Hematopoietic multipotent progenitor cell treated with erythropoietin and hydrocortisone succinate and interleukin-3 and kit ligand, for 8 days (in vitro differentiated cells): ENCODE results near the gene PTPRH.
A peak's percentile ranks its signal among the peaks of the same experiment; 100 is the strongest.
"Not testable (repeated sequence)": the region's sequence is repeated elsewhere in the genome, so short reads cannot be mapped to it uniquely, and the experiment has no call there.

Source experiments
- DNase-seq: peaks from one replicate; pipeline ENCODE4 v3.0.0-alpha.2; 2015

Gene PTPRH

GRCh38 chr19:55156202-55157063 lies 52.9 kb downstream of the PTPRH start:
- DNase-seq: peak; percentile 20

DNA sequence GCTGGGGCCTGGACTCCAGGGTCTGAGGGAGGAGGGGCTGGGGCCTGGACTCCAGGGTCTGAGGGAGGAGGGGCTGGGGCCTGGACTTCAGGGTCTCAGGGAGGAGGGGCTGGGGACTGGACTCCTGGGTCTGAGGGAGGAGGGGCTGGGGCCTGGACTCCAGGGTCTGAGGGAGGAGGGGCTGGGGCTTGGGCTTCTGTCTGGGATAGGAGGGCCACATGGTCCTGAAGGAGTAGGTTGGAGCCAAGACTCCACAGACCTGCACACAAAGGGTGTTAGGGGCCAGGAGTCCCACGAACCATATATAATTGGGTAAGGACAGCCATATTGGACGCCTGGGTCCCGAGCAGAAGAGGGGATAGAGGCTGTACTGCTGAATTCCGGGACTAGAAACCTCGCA lies 53.5 kb downstream of the PTPRH start:
- DNase-seq: not testable (repeated sequence)

- no peak for DNase-seq
Measured at GRCh38 chr19:55153652-55154264, 55.5 kb downstream of the PTPRH start.

DNA sequence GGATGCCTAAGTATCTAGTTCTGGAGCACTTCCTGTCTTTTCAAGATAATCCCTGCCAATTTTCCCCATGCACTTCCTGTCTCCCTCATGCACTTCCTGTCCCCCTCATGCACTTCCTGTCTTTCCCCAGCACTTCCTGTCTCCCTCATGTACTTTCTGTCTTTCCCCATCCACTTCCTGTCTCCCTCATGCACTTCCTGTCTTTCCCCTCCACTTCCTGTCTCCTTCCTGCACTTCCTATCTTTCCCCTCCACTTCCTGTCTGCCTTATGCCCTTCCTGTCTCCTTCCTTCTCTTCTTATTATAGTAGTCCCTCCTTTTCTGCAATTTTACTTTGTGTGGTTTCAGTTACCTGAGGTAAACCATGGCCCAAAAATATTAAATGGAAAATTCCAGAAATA lies 57.3 kb downstream of the PTPRH start:
- DNase-seq: no peak

DNA sequence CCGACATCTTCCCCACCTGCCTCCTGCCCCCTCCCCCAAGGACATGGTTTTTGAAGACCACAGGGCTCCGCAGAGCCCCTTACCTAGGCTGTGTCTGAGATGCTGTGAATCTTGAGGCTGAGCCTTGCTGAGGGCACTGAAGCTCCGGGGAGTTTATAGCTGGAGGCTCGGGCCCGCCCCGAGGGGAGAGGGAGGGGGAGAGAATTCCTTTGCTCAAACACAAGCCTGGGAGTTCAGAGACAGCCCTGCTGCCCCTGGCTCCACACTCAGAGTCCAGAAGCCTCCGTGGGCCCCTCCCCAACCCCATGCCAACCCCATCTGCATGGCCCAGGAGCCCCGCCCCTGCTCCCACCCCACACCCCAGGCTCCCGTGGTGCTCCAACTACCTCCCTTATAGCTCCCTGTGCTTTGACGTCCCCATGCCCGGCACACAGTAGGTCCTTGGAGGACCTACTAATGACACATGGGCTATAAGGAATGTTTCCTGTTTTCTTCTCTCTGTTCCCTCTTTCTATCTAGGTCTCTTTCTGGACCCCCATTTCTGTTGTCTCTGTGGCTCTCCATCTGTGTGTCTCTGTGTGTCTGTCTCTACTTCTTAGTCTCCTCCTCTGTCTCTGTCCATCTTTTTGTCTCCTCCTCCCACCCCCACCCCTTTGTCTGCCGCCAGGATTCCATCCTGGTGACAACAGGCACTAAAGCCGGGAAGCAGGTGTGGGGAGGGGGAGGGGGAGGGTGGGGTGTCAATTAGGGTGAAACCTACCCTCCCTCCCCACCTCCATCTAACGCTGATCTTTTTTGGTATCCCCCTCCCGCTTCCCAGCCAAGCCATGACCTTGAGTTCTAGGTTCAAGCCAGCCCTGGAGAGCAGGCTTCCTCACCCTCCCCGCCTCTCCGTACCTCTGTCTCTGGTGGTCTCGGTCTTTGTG lies 60.0 kb downstream of the PTPRH start, which contains the start of gene TNNT1:
Gene TNNT1, minus strand, starts transcription at position 129 of the 926 bp plus-strand sequence. CDS start 2,049 bp downstream, outside the sequence.
- no peak for DNase-seq

- DNase-seq: no peak
Measured at GRCh38 chr19:55147545-55148251, 61.6 kb downstream of the PTPRH start.

- no peak for DNase-seq
Measured at GRCh38 chr19:55146705-55147273, 62.5 kb downstream of the PTPRH start.

GRCh38 chr19:55146078-55146704 lies 63.1 kb downstream of the PTPRH start:
- DNase-seq: peak; percentile 69

- DNase-seq: no peak
Measured at GRCh38 chr19:55145232-55145631, 64.1 kb downstream of the PTPRH start.

DNA sequence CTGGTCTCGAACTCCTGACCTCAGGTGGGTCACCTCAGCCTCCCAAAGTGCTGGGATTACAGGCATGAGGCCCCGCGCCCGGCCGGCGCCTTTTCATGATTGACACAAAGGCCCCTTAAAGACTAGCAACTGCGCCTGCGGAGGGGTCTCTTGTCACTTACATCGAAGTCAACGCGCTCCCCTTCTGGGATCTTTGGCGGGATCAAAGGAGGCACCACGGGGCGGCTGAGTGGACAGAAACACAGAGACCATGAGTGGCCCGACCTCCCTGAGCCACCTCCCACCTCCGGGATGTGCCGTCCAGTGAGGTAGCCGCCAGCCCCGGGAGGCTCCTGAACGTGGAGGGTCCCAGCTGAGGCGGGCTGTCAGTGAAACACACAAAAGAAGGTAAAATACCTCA lies 67.6 kb downstream of the PTPRH start:
- no peak for DNase-seq

- DNase-seq: no peak
Measured at GRCh38 chr19:55137915-55138314, 71.4 kb downstream of the PTPRH start.

DNA sequence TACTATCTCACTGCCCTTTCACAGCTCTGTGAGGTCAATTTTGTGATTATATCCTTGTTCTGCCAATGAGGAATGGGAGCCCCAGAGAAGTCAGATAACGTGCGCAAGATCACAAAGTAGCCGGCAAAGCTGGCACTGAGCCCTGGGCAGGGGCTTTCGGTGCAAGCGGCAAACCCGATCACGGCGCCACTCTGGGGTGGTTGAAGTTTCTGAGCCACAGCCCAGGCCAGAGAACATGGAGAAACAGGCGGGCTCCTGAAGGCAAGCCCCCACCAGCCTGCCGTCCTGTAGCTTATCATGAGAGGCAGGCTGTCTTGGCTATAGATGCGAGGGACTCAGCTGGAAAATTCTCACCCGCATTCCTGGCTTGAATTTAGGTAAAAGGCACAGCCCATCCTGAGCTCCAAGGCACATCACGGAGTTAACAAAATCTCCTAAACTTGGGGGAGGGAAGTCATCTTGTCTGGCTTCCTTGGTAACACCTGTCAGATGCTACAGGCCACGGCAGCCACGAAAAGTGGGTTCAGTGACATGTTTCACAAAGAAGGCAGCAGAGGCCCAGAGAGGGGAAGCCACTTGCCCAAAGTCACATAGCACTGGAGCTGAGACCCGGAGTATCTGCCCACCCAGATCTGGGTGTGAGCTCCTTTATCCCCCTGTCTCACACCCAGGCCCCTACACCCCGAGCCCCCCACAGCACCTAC lies 72.8 kb downstream of the PTPRH start:
- DNase-seq: no peak

- no peak for DNase-seq
Measured at GRCh38 chr19:55134736-55135135, 74.6 kb downstream of the PTPRH start.

GRCh38 chr19:55133639-55134444 lies 75.5 kb downstream of the PTPRH start:
- no peak for DNase-seq

GRCh38 chr19:55132453-55133129 lies 76.7 kb downstream of the PTPRH start:
- DNase-seq: peak; percentile 29

DNA sequence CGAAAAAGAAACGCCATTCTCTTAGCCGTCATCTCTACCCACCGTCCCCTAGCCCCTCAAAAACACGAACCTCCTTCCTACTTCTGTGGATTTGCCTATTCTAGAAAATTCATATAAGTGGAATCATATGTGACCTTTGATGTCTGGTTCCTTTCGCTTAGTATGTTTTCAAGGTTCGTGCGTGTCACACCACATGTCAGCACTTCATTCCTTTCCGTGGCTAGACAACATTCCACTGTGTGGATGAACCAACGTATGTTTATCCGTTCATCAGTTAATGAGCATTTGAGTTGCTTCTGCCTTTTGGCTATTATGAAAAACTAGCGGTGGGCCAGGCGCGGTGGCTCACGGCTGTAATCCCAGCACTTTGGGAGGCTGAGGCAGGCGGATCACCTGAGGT lies 77.9 kb downstream of the PTPRH start:
- no peak for DNase-seq
